Measurements from ENCODE around the gene SLC7A4.
"Not testable (repeated sequence)": the region's sequence is repeated elsewhere in the genome, so short reads cannot be mapped to it uniquely, and the experiment has no call there.

The SLC7A4 gene

DNA sequence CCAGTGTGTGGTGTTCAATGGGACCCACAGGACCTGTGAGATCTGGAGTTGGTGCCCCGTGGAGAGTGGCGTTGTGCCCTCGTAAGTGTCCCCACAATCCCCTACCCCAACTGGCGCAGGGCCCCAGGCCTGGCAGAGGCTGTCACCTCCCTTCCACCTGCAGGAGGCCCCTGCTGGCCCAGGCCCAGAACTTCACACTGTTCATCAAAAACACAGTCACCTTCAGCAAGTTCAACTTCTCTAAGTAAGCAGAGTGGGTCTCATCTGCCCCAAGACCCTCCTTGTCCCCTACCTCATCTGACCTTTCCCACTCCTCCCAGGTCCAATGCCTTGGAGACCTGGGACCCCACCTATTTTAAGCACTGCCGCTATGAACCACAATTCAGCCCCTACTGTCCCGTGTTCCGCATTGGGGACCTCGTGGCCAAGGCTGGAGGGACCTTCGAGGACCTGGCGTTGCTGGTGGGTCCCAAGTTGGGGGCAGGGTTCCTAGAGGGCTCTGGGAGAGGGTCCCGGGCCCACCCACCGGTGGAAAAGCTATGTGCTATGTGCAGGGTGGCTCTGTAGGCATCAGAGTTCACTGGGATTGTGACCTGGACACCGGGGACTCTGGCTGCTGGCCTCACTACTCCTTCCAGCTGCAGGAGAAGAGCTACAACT is 9.3 kb downstream of the SLC7A4 start:
- in situ Hi-C loops (cut with HindIII; ENCODE audit: low sequenced_read_pairs): no loop called here

DNA sequence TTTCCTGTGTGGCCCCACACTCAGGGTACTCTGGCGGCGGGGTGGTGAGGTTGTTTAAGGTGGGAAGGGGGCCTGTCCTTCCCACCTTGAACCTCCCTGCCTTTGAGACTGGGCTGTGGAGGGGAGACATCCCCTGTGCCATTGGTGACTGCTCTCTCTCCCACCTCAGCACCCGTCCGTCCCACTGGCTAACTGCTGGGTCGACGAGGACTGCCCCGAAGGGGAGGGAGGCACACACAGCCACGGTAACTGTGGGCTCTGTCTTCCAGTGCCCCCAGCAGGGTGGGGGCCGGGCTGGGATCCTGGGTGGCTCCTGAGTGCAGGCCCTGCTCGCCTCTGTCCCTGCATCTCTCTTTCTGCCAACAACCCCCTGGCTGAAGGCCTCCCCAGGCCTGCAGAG is 9.9 kb downstream of the SLC7A4 start:
- in situ Hi-C loops (cut with HindIII; ENCODE audit: low sequenced_read_pairs): no loop called here

DNA sequence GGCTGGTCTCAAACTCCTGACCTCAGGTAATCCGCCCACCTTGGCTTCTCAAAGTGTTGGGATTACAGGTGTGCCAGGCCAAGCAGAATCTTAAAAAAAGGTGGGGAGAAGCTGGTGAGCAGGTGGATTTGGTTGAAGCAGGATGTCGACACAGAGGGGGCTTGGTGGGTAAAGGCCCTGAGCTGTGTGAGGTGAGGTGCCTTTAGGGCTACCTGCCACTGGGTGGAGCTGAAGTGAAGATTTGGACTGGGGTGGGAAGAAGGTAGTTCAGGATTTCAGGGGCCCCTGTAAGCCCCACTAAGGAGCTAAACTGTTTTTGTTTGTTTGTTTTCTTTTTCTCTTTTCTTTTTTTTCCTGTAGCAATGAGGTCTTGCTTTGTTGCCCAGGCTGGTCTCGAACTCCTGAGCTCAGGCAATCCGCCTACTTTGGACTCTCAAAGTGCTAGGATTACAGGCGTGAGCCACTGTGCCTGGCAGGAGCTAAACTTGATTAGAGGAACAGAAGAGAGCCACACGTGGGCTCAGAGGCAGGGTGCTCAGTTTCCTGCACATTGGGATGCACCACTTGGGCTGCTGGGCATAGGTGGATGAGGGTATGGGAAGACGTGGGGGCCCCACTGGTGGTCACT is 11.4 kb downstream of the SLC7A4 start:
- in situ Hi-C loops (cut with HindIII; ENCODE audit: low sequenced_read_pairs): no loop called here

DNA sequence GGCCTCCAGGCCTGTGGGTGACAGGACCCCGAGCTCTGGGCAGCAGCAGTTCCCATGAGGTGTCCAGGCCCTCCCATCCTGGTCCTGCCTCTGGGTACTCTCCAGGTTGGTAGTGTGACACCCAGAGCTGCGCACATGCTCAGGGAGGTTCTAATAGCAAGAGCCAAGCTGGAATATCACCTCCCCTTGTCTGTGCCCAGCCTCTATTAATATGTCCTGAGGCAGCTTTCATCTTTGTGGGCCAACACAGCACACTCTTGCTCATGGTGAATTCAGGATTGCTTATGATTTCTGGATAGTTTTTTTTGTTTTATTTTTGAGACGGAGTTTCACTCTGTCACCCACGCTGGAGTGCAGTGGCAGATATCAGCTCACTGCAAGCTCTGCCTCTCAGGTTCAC is 14.0 kb downstream of the SLC7A4 start:
- in situ Hi-C loops (cut with HindIII; ENCODE audit: low sequenced_read_pairs): no loop called here

DNA sequence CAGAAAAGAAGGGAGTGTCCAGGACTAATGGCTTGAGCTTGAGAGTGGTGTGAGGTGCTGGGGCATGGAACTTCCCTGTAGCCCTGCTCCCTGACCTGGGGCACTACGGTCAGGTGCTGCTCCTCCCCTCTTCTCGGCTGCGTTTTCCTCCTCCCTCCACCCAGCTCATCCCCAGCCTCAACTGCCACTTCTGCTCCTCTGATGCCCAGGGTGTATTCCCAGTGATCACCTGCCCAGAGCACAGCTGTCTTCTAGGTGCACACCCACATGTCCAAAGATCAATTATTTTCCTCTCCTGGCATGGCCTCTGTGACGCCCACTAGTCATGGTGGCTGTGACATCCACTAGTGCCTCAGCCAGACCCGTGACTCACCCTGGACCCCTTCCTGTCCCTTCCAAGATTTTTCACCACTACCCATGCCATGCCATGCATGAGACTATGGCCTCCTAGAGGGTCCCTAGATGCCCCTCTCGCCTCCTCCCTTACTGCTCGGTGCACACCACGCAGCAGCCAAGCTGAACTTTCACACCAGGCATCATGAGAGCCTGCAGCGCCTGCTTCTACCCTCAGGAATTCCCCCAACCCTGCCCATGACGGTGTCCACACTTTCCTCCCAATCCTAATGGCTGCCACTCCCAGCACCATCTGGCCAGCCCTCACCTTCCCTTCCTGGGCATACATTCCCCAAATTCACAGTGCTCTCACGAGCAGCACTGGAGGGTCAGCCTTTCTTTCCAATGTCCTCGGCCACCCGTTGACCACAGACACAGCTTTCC is 15.5 kb downstream of the SLC7A4 start:
- in situ Hi-C loops (cut with HindIII; ENCODE audit: low sequenced_read_pairs): no loop called here

DNA sequence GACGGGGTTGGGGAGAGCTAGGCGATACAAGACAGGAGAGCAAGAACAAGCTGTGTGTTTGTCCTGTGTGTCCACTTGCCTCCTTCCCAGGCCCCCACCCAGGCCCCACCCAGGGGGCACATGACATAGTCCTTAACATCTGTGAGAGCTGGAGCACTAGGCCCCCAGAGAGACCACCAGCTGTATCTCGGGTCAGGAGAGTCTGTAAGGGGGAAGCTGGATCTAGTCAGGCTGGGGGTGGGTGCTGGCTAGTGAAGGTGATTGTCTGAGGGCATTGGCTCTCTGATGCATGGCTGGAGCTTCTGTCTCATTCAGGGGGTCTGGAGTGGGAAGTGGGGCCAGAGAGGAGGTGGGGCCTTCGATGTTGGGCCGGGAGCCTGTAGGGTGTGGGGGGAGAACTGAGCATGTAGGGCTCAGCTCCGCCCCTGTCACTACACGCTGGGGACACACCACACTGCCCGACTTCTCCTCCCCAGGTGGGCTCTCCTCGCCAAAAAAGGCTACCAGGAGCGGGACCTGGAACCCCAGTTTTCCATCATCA is 16.8 kb downstream of the SLC7A4 start:
- in situ Hi-C loops (cut with HindIII; ENCODE audit: low sequenced_read_pairs): no loop called here

DNA sequence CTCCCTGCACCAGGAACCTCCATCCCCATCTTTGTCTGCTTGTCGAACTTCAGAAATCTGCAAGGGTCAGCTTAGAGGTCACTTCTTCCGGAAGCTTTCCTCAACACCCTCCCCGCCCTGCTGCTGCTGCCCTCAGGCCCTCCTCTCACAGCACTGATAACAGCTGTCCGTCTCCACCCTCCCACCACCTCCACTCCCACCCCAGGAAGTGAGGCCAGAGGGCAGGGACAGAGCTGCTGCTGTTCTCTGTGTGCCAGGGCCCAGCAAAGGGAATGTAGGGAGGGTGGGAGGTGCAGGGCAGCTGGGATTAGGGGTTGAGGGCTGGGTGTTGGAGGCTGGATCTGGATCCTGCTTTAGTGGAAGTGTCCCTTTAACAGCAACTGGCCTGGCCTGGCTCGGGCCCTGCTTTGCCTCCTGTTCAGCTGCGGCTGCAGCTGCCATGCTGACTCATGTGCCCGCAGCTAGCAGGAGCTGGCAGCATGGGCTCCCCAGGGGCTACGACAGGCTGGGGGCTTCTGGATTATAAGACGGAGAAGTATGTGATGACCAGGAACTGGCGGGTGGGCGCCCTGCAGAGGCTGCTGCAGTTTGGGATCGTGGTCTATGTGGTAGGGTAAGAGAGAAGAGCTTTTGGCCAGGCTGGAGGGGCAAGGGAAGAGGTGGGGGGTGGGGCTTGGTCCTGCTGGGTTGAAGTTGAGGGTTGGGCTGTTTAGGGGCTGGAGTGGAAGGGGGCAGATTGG is 17.5 kb downstream of the SLC7A4 start, which contains the start of gene P2RX6:
P2RX6 (plus strand) TSS at position 440 of the 740 bp plus-strand sequence; CDS start at position 450, 10 bp downstream.
- in situ Hi-C loops (cut with HindIII; ENCODE audit: low sequenced_read_pairs): no loop called here

DNA sequence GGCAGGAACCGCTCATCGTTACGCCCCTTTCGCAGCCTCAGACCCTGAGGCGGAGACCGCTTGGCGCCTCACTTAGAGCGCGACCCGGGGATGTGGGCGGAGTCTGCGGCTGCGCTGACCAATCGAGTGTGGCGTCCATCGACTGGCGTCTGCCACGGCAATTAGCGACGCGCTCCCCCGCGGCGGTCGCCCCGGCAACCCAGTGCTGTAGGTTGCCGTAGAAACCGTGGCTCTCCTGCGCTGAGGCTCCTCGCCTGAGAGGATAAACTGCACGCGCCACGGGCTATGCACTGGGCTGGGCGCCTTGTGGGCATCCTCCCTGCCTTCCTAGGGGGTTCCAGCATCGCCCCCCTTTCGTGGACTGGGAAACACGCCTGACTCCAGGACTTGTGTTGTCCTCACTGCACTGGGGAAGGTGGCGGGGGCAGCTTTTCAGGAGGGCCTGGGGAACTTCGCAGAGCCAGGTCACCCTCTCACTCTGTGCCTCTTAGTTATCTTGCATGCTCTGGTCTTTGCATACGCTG is 18.1 kb downstream of the SLC7A4 start:
- in situ Hi-C loops (cut with HindIII; ENCODE audit: low sequenced_read_pairs): no loop called here

DNA sequence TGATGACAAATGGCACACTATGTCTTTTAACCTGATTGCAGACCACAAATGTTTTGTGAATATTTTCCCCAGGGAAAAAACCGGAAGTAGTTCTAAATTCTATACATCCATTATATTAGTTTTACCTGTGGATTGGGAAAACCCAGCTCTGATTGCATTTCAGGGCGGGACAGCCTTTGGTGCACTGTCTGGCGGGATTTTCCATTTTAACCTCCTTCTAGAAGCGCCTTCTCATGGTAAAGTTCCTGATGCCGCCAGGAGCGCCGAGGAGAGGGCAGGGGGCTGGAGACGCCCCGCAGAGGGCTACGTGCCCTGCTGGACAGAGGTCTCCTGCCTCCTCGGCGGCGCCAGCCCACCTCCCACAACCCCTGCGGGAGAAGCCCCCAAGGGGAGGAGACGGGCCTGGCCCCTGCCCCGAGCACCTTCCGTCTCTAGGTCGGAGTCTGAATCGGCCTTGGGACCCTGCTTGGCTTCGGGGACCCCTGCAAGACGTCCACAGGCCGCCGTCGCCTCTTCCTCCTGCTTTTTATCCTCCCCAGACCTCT is 18.6 kb downstream of the SLC7A4 start:
- in situ Hi-C loops (cut with HindIII; ENCODE audit: low sequenced_read_pairs): no loop called here

DNA sequence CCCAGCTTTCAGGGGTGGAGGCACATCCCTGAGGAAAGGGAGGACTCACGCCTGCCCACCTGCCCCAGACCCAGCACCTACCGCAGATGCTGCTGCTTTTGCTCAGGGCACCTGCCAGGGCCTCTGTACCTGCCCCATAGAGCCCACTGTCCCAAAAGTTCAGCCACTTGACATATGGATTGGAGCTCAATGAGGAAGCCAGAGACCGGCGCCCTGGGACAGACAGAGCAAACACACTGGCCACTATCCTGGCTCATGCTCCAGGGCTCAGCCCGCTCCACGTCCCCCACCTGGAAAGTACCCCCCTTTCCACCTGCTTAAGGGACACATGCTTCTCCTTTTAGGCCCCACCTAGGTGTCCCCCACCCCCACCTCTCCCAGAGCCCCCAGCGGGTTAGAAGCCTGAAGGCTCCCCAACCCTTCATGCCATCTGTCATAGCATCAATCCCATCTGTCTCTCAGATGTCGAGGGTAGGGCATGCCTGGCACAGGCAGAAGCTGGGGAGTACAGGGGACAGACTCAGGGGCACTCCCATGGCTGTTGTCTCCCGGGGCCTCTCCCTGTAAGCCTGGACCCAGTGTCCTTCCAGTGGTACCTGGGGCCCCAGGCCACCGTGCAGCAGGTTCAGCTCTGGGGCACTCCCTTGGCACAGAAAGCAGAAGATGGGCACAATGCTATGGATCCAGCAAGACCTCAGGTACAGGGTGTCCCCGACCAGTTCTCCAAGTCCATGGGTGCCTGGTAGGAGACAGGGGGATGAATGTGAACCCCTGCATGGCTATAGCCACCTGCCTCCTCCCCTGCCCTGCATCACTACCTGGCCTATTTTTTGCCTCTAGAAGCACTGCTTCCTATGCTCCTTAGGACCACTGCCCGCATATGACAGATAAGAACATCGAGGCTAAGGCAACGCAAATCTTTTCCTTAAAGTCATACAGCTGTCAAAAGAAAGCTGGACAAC is 19.6 kb downstream of the SLC7A4 start:
- in situ Hi-C loops (cut with HindIII; ENCODE audit: low sequenced_read_pairs): no loop called here

DNA sequence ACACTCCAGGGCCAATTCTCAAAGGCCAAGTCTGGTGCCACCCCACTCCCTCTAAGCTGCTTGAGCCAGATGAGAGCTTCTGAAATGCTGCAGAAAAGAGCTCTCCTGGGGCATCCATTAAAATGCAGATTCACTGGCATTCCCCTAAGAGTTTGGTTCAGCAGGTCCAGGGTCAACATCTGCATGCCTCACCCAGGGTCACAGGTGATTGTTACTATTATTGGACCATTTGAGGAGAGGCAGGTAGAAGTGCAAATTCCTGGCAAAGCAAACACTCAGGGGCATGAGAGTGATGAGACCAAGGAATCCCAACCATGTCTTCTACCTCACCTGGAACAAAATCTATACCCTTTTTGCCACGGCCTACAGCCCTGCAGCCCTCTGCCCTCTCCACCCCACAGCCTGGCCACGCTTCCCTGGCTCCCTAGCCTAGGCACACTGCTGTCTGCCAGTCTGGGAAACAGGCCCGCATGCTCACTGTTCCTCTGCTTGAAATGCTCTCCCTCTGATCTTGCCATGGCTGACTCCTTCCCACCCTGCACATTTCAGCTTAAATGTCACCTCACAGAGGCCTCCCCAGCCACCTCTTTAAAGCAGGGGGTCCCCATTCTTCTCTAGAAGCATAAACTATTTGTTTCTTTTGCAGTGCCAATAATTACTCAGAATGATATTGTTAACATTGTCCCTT is 21.8 kb downstream of the SLC7A4 start:
- in situ Hi-C loops (cut with HindIII; ENCODE audit: low sequenced_read_pairs): no loop called here

DNA sequence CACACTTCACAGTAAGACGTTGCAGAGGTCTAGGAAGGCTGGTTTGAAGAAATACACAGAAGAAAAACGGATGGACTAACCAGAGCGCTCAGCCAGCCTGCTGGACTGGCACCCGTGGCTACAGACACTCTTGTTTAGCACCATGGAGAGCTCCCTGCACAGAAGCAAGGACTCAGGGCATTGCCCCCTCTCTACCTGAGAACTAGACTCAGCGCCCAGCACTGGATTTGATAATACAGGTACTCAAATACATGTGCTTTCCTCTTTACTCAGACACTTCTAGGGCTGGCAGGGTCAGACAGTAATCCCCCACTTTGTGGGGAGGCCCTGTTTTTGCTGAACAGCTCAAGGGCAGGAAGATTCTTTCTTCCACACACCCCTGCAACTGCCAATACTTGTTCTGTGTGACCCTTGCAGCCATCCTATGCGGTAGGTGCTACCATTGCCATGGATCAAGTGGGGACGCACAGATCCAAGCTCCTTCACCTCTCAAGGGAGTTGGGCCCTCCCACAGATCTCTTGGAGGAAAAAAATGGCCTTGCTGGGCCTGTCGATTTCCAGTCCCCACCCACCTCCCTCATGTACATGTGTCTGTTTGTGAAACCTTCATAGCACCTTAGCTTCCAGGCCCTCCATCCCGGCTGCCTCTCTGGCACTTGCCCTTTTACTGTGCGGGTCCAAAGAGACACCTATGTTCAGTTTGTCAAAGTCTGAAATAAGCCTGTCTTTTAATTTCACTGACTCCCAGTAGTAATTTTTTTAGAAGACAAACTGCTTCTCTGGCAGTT is 22.5 kb downstream of the SLC7A4 start:
- in situ Hi-C loops (cut with HindIII; ENCODE audit: low sequenced_read_pairs): no loop called here

DNA sequence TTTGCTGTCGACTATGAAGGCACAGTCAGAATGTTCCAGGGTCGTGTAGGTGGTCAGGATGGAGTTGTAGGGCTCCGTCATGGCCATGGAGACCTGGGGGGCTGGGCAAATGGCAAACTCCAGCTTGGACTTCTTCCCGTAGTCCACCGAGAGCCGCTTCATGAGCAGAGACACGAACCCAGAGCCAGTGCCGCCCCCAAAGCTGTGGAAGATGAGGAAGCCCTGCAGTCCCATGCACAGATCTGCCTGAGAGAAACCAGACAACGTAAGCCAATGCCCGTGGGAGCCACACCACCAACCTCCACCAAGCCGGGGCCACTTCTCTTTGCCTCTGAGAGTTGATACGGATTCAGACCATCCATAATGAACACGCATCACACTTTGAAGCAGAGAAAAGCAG is 23.2 kb downstream of the SLC7A4 start:
- in situ Hi-C loops (cut with HindIII; ENCODE audit: low sequenced_read_pairs): not testable (repeated sequence)

DNA sequence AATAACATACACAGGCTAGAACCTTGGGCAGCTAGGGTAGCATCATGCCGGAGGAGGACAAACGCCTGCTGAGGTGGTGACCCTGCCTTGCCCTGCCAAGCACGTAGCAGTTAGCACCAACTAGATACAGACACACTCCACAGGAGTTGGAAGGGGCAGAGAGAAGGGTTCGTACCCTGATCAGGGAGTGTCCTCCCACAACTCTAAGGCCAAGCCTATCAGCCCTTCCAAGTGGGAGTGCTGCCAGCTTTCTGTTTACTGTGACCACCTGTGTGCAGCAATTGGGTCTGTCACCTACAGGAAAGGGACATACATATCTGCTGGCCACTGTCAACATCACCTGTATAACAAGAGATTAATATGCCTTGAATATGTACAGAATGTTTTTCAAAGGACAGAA is 28.6 kb downstream of the SLC7A4 start:
- in situ Hi-C loops (cut with HindIII; ENCODE audit: low sequenced_read_pairs): no loop called here

DNA sequence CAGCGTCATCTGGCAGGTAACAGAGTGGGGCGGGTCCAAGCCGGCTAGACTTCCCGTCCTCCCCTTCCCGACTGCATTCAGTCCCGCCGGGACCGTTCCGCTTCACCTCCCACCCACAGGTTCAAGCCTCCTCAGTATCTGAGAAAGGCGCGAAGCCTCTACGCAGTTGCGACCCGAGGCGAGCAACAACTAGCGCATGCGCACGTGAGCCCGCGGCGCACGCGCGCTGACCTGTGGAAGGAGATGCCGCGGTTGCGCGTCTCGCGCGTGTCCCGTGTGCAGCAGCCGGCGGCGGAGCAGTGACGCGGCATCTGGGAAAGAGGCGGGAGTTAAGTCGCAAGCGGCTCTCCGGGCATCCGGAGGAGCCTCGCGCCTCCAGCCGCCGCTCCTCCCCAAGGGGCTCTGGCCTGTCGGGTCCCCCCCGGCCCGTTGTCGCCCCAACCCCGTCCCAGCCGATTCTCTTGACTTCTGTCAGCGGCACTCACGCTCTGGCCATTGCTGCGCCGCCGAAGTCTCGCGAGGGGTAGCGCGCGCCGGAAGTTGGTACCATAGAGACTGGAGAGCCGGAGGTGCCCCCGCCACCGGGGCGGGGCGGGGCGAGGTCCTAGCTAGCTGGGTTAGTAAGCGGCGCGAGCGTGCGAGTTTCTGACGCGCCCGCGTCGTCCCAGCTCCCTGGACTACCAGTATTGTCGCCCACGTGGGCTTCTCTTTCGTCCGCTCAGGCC is 30.6 kb downstream of the SLC7A4 start, which contains the start of gene THAP7:
THAP7 (minus strand) TSS at position 518 of the 725 bp plus-strand sequence; CDS start at position 311, 207 bp downstream.
- in situ Hi-C loops (cut with HindIII; ENCODE audit: low sequenced_read_pairs): no loop called here

DNA sequence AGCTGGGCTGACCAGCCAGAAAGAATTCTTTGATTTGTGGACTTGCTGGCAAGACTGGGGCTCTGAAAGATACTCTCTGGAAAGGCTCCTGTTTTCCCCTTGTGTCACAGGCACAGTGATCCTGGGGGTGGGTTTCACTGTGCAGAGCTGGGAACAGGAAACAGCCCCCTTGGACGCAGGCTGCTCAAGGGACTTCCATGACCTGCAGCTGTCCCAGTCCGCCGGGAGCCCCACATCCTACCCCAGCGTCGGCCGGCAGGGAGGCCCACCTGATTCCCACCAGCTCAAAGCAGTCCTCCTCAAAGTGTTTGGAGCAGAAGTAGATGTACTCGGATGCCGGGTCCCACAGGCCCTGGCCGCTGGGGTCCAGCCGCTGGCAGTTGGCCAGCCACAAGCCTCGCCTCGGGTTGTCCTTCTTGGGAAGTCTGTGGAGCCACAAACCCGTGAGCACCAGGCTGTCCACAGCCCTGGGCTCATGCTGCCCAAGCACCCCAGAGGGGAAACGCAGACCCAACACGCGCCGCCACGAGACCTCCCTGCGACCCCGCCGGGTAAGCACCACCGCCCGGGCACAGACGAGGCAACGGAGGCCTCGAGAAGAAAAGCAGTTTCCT is 31.3 kb downstream of the SLC7A4 start:
- in situ Hi-C loops (cut with HindIII; ENCODE audit: low sequenced_read_pairs): no loop called here
